Measurements from ENCODE around the gene CFAP99. TPM values are rescaled to one million over a fixed set of nuclear protein-coding genes. Genes with fewer than 3 reads are reported as not detected.

Gene CFAP99
- total RNA-seq = not detected

GRCh38 chr4:2418650-2419571, at the start of gene CFAP99:
CFAP99 (plus strand) TSS chr4:2418955.
- peak; percentile 98 for DNase-seq (ENCODE audit: low spot score)
- TF ChIP-seq CTCF (IDR thresholded peaks at IDR 0.05) = no peak
- H3K27ac ChIP-seq = peak within 1 kb of the TSS in 1 of 2 donors; percentile 48
- no peaks in the 10 kb centered on the region for H3K27me3 ChIP-seq
- H3K9me3 ChIP-seq = no peaks in the 10 kb centered on the region
- H3K36me3 ChIP-seq = no peaks in the 10 kb centered on the region
- H3K4me1 ChIP-seq = peaks cover 0 to 33% of the 10 kb centered on the region in 2 donors
- peak within 1 kb of the TSS; percentile 65 to 66 for H3K4me3 ChIP-seq

GRCh38 chr4:2370597-2371320, 48.0 kb upstream of the CFAP99 start:
- H3K9me3 ChIP-seq = peaks cover 0 to 10% of the 10 kb centered on the region in 2 donors
- DNase-seq (ENCODE audit: low spot score) = no peak
- no peaks in the 10 kb centered on the region for H3K4me1 ChIP-seq
- H3K36me3 ChIP-seq = no peaks in the 10 kb centered on the region
- no peaks in the 10 kb centered on the region for H3K27me3 ChIP-seq
- no peak for TF ChIP-seq CTCF (IDR thresholded peaks at IDR 0.05)
- H3K4me3 ChIP-seq = no peak overlapping the region
- H3K27ac ChIP-seq = no peak overlapping the region

GRCh38 chr4:2371765-2372487, 46.8 kb upstream of the CFAP99 start:
- no peaks in the 10 kb centered on the region for H3K4me1 ChIP-seq
- H3K27ac ChIP-seq = no peak overlapping the region
- no peak for DNase-seq (ENCODE audit: low spot score)
- no peak for TF ChIP-seq CTCF (IDR thresholded peaks at IDR 0.05)
- peaks cover 0 to 10% of the 10 kb centered on the region in 2 donors for H3K9me3 ChIP-seq
- H3K27me3 ChIP-seq = no peaks in the 10 kb centered on the region
- H3K36me3 ChIP-seq = no peaks in the 10 kb centered on the region
- H3K4me3 ChIP-seq = no peak overlapping the region

GRCh38 chr4:2372488-2373030, 46.2 kb upstream of the CFAP99 start:
- H3K36me3 ChIP-seq = no peaks in the 10 kb centered on the region
- H3K4me1 ChIP-seq = no peaks in the 10 kb centered on the region
- H3K4me3 ChIP-seq = no peak overlapping the region
- H3K27ac ChIP-seq = no peak overlapping the region
- no peak for DNase-seq (ENCODE audit: low spot score)
- H3K9me3 ChIP-seq = peaks cover 0 to 10% of the 10 kb centered on the region in 2 donors
- H3K27me3 ChIP-seq = no peaks in the 10 kb centered on the region
- no peak for TF ChIP-seq CTCF (IDR thresholded peaks at IDR 0.05)

GRCh38 chr4:2373532-2373931, 45.2 kb upstream of the CFAP99 start:
- no peaks in the 10 kb centered on the region for H3K4me1 ChIP-seq
- H3K9me3 ChIP-seq = peaks cover 0 to 8% of the 10 kb centered on the region in 2 donors
- H3K27me3 ChIP-seq = no peaks in the 10 kb centered on the region
- no peaks in the 10 kb centered on the region for H3K36me3 ChIP-seq
- no peak for DNase-seq (ENCODE audit: low spot score)
- no peak for TF ChIP-seq CTCF (IDR thresholded peaks at IDR 0.05)
- H3K4me3 ChIP-seq = no peak overlapping the region
- H3K27ac ChIP-seq = no peak overlapping the region
